Measurements from ENCODE around the gene MGRN1.
A peak's percentile ranks its signal among the peaks of the same experiment; 100 is the strongest.

DNA sequence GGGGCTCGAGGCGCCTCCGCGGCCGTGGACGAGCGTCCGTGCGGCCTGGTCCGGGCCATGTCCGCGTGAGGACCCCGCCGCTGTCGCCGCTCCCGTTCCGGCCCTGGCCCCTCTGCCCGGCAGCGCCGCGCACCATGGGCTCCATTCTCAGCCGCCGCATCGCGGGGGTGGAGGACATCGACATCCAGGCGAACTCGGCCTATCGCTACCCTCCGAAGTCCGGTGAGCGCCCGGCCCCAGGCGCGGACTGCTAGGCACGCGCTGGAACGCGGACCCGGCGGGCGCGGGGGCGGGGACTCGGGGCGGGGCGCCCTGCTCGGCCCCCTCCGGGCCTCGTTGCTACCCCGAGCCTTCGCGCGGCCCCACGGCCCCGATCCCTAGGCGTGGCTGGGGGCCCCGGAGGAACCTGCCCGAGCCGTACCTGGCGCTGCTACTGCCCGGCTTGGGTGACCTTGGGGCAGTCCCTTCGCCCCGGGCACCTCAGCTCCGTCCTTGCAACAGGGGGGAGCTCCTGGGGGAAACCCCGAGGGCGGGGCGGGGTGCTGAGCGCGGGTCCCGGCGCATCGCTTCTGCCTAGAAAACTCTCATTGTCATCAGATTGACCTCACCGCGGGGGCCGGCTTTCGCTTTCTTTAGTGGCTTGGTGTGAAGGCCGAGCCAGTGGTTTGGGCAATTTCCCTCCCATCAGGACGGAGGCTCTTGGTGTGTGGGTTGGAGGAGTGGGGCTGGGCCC lies 367 bp downstream of the MGRN1 start:
- TF ChIP-seq, protein P1, sequence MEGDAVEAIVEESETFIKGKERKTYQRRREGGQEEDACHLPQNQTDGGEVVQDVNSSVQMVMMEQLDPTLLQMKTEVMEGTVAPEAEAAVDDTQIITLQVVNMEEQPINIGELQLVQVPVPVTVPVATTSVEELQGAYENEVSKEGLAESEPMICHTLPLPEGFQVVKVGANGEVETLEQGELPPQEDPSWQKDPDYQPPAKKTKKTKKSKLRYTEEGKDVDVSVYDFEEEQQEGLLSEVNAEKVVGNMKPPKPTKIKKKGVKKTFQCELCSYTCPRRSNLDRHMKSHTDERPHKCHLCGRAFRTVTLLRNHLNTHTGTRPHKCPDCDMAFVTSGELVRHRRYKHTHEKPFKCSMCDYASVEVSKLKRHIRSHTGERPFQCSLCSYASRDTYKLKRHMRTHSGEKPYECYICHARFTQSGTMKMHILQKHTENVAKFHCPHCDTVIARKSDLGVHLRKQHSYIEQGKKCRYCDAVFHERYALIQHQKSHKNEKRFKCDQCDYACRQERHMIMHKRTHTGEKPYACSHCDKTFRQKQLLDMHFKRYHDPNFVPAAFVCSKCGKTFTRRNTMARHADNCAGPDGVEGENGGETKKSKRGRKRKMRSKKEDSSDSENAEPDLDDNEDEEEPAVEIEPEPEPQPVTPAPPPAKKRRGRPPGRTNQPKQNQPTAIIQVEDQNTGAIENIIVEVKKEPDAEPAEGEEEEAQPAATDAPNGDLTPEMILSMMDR (IDR thresholded peaks at IDR 0.05), result no peak
- TF ChIP-seq POLR2A (IDR thresholded peaks at IDR 0.05) (peak in 1 of 2 donors; percentile 92), EP300 (IDR thresholded peaks at IDR 0.05) (no peak)
